Panc1 (cell line): ENCODE results near the gene C1orf74.

Source experiments
- POLR2AphosphoS5 ChIP-seq: IDR thresholded peaks from 2 replicates; pipeline ENCODE4 v1.6.1; 2012; ENCODE audit warnings: mild to moderate bottlenecking, low read depth, low read length, moderate library complexity
- REST ChIP-seq, 2 experiments: IDR thresholded peaks; 2 replicates each; pipeline ENCODE4 v1.6.1; 2011 to 2012; ENCODE audit warnings: low read depth in 2 of 2, control low read depth in 1 of 2, low read length in 1 of 2, mild to moderate bottlenecking in 1 of 2, moderate library complexity in 1 of 2; ENCODE audit not compliant: insufficient read depth in 1 of 2
- SIN3A ChIP-seq: IDR thresholded peaks from 2 replicates; pipeline ENCODE4 v1.6.1; 2012; ENCODE audit warnings: low read depth, mild to moderate bottlenecking, low read length, moderate library complexity, borderline replicate concordance; ENCODE audit not compliant: insufficient read depth
- TCF7L2 ChIP-seq: IDR thresholded peaks from 2 replicates; pipeline ENCODE4 v1.6.1; 2011; ENCODE audit warnings: mild to moderate bottlenecking, low read depth, low read length, inconsistent platforms
- TF ChIP-seq, protein P1 (sequence below): fragments of 450-650 bp; IDR thresholded peaks from 2 replicates; pipeline ENCODE4 v1.5.1; 2017; ENCODE audit warnings: mild to moderate bottlenecking

GRCh38 chr1:209749205-209749604 lies 35.2 kb downstream of the C1orf74 start:
- TF ChIP-seq SIN3A (no peak), REST (IDR thresholded peaks at IDR 0.05; ENCODE audit: insufficient read depth in 1 of 2, low read depth in 2 of 2, low read length in 1 of 2) (no peak), POLR2AphosphoS5 (no peak), TCF7L2 (no peak)
- TF ChIP-seq, protein P1, sequence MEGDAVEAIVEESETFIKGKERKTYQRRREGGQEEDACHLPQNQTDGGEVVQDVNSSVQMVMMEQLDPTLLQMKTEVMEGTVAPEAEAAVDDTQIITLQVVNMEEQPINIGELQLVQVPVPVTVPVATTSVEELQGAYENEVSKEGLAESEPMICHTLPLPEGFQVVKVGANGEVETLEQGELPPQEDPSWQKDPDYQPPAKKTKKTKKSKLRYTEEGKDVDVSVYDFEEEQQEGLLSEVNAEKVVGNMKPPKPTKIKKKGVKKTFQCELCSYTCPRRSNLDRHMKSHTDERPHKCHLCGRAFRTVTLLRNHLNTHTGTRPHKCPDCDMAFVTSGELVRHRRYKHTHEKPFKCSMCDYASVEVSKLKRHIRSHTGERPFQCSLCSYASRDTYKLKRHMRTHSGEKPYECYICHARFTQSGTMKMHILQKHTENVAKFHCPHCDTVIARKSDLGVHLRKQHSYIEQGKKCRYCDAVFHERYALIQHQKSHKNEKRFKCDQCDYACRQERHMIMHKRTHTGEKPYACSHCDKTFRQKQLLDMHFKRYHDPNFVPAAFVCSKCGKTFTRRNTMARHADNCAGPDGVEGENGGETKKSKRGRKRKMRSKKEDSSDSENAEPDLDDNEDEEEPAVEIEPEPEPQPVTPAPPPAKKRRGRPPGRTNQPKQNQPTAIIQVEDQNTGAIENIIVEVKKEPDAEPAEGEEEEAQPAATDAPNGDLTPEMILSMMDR, result no peak
